KOPT-K1 (cell line): ENCODE data around the gene VWA8.

Source experiments
- H3K27ac ChIP-seq: fragments of 200-600 bp; sonication (generic); 2 replicates; pipeline ENCODE4 v1.5.1; 2016; ENCODE audit warnings: antibody characterized with exemption, mild to moderate bottlenecking, low read depth, low read length; ENCODE audit not compliant: poor library complexity, severe bottlenecking
- H3K36me3 ChIP-seq: fragments of 200-600 bp; sonication (generic); 2 replicates; pipeline ENCODE4 v1.5.1; 2017; ENCODE audit warnings: antibody characterized with exemption, mild to moderate bottlenecking, low read length, moderate library complexity; ENCODE audit not compliant: insufficient read depth
- H3K9me3 ChIP-seq: fragments of 200-600 bp; sonication (generic); 2 replicates; pipeline ENCODE4 v1.5.1; 2017; ENCODE audit warnings: antibody characterized with exemption, low read length, mild to moderate bottlenecking; ENCODE audit not compliant: insufficient read depth, poor library complexity, severe bottlenecking

The VWA8 gene

GRCh38 chr13:41678848-41679247 is 282.1 kb downstream of the VWA8 start:
- peaks cover 31% of the 10 kb centered on the region for H3K36me3 ChIP-seq
- no peaks in the 10 kb centered on the region for H3K9me3 ChIP-seq
- H3K27ac ChIP-seq: no peak overlapping the region

DNA sequence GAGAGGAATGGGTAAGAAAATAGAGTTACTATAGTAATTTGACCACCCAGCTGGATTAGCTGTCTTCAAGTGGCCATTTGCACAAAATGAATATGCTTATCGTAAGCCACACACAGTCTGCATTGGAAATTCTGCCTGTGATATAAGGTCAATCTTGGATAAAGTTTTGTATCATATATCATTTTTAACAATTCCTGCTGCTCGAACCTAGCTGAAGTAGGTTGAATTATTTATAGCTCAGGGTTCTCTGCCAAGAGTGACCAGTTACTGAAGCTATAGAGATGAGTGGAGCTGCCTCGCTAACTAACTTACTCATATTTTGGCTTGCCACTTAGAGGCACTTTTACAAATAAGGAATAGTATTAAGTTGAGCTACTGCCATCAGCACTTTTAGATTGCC is 282.7 kb downstream of the VWA8 start:
- Histone ChIP-seq H3K9me3 (no peaks in the 10 kb centered on the region), H3K27ac (no peak overlapping the region), H3K36me3 (peaks cover 25% of the 10 kb centered on the region)

DNA sequence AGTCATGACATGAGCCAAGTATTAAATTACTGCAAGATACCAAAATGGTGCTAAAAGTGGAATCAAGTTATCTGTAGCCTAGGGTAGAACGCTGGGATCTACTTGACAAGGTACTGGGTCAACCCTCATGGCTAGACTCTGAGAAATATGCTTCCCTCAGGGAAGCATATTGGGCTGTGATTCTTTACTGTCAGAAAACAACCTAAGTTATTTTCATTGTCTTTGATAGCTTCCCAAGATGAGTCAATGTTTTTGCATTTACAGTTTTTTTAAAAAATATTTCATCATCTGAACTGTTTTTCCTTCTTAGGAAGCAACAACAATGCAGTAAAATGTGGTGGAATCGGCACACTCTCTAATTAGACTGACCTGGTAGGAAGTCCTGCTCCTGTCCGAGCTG is 285.6 kb downstream of the VWA8 start:
- Histone ChIP-seq H3K36me3 (peaks cover 5% of the 10 kb centered on the region), H3K27ac (no peak overlapping the region), H3K9me3 (no peaks in the 10 kb centered on the region)

DNA sequence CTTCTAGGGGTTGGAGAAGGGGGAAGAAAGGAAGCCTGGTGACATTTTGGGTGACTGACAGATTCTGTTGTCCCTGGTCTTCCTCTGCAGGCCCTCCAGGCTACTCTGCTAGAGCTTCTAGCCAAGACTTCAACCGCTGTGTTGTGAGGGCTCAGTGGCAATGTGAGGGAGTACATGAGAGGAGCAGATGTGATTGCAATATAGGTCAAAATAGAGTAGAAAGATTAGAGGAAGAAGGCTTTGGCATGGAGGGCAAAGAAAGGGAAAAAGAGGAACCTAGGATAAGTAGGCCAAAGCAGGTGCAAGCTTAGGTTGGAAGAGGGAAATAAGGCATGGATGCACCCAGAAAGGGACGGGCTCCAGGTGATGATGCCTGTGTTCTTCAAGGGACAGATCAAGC is 286.7 kb downstream of the VWA8 start:
- peaks cover 9% of the 10 kb centered on the region for H3K36me3 ChIP-seq
- H3K9me3 ChIP-seq: no peaks in the 10 kb centered on the region
- H3K27ac ChIP-seq: no peak overlapping the region

- peaks cover 9% of the 10 kb centered on the region for H3K36me3 ChIP-seq
- H3K27ac ChIP-seq: no peak overlapping the region
- H3K9me3 ChIP-seq: no peaks in the 10 kb centered on the region
Measured at GRCh38 chr13:41673640-41674039, 287.3 kb downstream of the VWA8 start.

- Histone ChIP-seq H3K36me3 (peaks cover 9% of the 10 kb centered on the region), H3K27ac (no peak overlapping the region), H3K9me3 (no peaks in the 10 kb centered on the region)
Measured at GRCh38 chr13:41670873-41671443, 290.0 kb downstream of the VWA8 start.

GRCh38 chr13:41668130-41668757 is 292.7 kb downstream of the VWA8 start:
- no peak overlapping the region for H3K27ac ChIP-seq
- H3K36me3 ChIP-seq: peaks cover 5% of the 10 kb centered on the region

GRCh38 chr13:41666644-41667043 is 294.3 kb downstream of the VWA8 start:
- peaks cover 5% of the 10 kb centered on the region for H3K36me3 ChIP-seq
- H3K9me3 ChIP-seq: no peaks in the 10 kb centered on the region
- H3K27ac ChIP-seq: no peak overlapping the region

More at GRCh38 chr13:41668130-41668757, 292.7 kb downstream of the VWA8 start:
- no peaks in the 10 kb centered on the region for H3K9me3 ChIP-seq

DNA sequence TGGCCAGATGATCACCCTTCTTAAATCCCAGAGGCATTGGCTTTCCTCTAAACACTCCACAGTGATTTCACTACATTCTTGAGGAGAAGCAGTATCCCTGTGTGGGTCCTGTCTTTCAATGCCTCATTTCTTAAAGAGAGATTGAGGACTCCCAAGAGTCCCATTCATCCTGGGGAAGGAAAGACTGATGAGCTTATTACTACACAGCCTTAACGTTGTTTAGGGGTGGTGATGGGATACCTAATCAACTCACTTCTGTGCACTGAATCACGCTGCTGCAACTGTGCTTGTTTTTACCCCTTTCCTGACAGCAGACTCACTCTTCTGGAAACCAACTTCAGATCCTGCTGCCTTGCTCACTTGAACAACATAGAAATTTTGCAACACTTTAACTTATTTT is 300.5 kb downstream of the VWA8 start:
- no peak overlapping the region for H3K27ac ChIP-seq
- H3K36me3 ChIP-seq: no peaks in the 10 kb centered on the region
- H3K9me3 ChIP-seq: no peaks in the 10 kb centered on the region

DNA sequence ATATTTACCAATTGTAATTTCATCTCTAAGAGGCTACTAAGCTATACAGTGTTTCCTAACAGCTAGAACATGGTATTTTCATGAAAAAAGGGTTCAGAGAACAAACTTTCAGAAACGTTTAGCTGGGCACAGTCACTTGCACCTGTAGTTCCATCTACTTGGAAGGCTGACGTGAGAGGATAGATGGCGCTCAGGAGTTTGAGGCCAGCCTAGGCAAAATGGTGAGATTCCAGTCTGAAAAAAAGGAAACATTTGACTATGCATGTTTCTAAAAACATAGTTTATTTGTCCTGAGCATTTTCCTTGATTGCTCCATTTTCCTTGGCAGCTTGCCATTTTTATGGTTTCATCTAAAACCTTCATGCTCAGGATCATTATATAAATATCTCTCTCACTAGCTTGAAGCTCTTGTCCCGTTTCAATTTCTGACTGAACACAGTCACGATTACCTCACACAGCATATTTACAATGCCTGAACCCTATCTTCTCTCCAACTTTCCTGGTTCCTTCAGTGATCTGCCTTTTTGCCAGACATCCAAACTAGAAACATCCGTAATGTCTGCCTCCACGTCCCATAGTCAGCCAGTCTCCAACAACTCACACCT is 302.8 kb downstream of the VWA8 start:
- H3K36me3 ChIP-seq: no peaks in the 10 kb centered on the region
- H3K9me3 ChIP-seq: no peaks in the 10 kb centered on the region
- H3K27ac ChIP-seq: no peak overlapping the region

GRCh38 chr13:41655997-41656396 is 304.9 kb downstream of the VWA8 start:
- Histone ChIP-seq H3K9me3 (no peaks in the 10 kb centered on the region), H3K27ac (no peak overlapping the region), H3K36me3 (no peaks in the 10 kb centered on the region)

- H3K36me3 ChIP-seq: no peaks in the 10 kb centered on the region
- no peaks in the 10 kb centered on the region for H3K9me3 ChIP-seq
- H3K27ac ChIP-seq: no peak overlapping the region
Measured at GRCh38 chr13:41654796-41655195, 306.1 kb downstream of the VWA8 start.

- no peaks in the 10 kb centered on the region for H3K9me3 ChIP-seq
- no peaks in the 10 kb centered on the region for H3K36me3 ChIP-seq
- H3K27ac ChIP-seq: no peak overlapping the region
Measured at GRCh38 chr13:41652735-41653361, 308.1 kb downstream of the VWA8 start.

- Histone ChIP-seq H3K27ac (no peak overlapping the region), H3K9me3 (no peaks in the 10 kb centered on the region), H3K36me3 (no peaks in the 10 kb centered on the region)
Measured at GRCh38 chr13:41651413-41652058, 309.4 kb downstream of the VWA8 start.

GRCh38 chr13:41650706-41651105 is 310.2 kb downstream of the VWA8 start:
- H3K27ac ChIP-seq: no peak overlapping the region
- H3K9me3 ChIP-seq: no peaks in the 10 kb centered on the region
- H3K36me3 ChIP-seq: no peaks in the 10 kb centered on the region
